ENCODE data around the gene DICER1.

GRCh38 chr14:95196268-95196667 lies 38.9 kb upstream of the DICER1 start:
- TF ChIP-seq CTCF (optimal IDR thresholded peaks at IDR 0.05 in 1 of 3, IDR thresholded peaks at IDR 0.05 in 1 of 3, conservative IDR thresholded peaks at IDR 0.05 in 1 of 3; ENCODE audit: extremely low read depth in 1 of 3, insufficient read depth in 2 of 3, low read length in 3 of 3) = peak in 2 of 3 experiments; percentile 6 to 12
- no peak for TF ChIP-seq EZH2 (IDR thresholded peaks at IDR 0.05; ENCODE audit: low read length)
